ENCODE measurements around the gene CHI3L1.

CHI3L1 gene

DNA sequence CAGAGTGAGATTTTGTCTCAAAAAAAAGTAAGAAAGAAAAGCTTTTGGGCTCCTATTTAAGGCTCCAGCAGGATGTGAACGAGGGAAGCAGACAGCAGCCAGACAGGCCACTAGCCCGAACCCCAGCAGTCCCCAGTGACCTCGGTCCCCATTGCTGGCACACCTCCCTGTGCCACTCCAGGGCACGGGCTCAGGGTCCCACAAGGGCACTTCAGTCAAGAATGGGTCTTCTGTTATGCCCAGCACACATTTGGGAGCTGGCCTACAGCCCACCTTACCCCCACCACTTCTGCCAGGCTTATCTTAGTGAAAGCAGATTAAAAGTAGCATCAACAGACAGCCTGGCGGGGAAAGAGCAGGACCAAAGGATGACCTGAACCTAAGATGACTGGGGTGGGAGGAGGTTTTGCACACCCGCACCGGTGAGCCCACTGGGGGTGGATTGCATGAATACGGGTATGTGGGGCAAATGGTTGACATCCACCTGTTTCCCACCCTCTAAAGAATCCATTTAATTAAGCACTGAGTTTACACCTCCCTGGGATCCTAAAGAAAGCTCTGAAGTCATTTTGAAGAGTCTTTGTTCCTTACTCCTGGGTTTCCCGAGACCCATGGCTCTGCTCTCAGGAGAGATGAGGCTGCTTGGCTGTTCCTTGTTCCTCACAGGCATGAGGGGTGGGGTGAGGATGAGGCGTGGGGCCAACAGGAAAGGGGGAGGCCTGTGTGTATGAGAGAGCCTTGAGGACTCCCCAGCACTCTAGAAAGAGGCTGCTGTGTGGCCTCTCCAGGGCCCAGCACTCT, 4.7 kb downstream of the CHI3L1 start:
- no peak for DNase-seq (ENCODE audit: low read depth)

DNA sequence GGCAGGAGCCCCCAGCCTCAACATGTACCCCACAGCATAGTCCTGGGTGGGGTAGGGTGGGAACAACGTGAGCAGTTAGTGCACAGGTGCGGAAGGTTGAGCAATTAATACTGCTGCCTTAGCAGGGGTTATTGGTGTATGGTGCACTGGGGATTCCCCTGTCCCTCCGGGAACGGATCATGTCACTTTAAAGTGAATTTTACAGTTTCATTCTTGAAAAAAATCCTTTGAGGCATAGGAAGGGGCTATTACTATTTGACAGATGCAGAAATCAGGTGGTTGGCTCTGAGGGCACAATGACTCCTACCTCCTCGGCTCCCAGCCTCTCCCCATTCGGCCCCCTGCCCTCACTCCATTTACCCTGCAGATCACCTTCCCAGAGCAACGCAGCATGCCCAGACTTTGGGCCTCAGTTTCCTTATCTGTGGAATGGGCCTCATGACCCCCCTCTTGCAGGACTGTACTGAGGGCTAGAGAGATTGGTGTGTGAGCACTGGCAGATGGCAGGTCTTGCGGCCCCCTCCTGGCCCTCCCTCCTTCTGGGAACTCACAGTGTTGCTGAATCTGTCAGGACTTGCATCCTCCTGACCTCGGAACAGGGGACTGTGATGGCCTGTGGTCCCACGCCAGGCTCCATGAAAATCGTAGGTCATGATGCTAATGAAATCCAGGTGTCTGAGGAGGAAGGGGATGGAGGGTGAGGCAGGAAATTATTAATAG, 5.7 kb downstream of the CHI3L1 start:
- no peak for DNase-seq (ENCODE audit: low read depth)

DNA sequence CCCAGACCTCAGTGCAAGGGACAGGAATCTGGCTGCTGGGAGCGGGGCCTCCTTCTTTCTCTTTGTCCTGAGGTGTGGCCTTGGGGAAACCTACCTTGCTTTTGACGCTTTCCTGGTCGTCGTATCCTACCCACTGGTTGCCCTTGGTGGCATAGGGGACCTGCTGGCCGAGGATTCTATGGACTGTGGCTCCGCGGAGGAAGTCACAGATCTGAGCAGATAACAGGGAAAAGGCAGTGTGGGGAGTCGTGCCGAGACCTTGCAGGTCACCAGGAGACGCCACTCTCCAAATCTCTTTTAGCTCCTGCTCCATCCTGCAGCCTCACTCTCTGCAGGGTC, 6.9 kb downstream of the CHI3L1 start:
- no peak for DNase-seq (ENCODE audit: low read depth)

DNA sequence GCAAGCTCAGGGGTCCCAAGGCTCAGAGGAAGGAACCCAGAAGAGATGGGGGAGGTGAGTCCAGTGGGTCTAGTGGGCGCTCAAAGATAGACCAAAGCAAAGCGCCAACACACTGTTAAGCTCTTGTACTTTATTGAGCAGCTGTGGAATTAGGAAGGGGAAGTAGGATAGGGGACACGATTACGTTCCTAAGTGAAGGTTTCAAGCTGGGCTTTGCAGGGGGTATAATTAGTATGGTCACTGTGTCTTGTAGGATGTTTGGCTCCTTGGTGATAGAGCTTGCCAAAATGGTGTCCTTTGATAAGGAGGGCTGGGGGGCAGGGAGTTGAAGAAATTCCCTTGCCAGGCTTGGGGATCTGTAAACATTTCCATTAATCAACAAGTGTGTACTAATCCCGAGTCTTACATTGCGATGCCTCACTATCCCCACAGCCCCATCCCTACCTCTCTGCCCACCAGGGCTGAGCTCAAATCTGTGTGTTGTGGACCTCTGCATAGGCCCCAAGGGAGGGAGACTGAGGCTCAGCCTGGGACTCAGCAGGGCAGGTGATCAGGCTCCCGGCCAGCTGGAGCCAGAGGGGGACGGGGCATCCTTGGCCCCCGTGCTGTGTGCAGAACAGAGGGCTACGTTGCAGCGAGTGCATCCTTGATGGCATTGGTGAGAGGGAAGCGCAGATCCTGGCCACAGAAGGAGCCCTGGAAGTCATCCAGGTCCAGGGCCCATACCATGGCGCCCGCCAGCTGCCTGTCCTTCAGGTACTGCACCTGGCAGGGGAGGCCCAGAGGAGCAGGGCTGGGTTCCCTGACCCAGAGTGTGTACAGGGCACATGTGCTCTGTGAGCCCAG, 7.5 kb downstream of the CHI3L1 start:
- no peak for DNase-seq (ENCODE audit: low read depth)

DNA sequence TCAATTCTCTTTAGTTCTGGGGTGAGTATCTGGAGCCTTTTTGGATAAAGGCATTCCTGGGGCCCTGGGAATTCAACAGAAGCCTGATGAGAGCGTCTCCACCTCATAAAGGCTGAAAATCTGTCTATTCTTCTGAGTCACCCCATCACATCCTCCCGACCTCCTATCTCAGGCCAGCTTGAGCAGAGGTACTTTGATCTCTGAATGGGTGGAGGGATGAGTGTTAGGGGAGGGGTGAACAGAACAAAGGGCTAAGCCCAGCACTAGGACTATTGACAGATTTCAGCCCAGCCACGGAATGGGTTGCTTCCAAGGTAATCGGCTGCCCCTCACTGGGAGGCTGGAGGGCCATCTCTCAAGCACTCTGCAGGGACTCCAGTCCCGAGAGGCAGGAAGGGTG, 8.4 kb downstream of the CHI3L1 start:
- no peak for DNase-seq (ENCODE audit: low read depth)

DNA sequence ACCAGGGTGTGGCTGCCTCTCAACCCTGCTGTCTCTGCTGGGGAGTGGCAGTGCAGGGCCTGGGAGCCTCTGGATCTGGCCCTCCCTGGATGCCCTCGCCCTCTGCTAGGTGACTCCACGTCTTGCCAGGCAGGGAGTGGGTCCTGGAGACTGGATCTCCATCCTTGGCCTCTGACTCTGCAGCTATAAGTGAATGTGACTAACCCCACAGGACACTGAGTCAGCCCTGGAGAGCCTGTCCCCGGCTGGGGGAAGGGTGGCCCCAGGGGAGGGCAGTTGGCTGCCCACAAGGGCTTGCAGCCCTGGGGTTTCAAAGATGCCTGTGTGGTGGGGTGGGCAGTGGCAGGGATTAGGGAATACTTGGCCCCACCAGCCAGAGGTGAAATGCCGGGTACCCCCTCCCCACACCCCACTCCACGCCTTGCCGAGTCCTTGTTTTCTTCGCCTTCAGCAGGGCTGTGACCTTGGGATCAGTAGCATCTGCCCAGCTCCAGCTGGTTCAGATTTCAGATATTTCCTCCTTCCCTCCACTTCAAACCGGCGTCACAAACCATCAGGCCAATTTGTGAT, 8.9 kb downstream of the CHI3L1 start:
- no peak for DNase-seq (ENCODE audit: low read depth)

DNA sequence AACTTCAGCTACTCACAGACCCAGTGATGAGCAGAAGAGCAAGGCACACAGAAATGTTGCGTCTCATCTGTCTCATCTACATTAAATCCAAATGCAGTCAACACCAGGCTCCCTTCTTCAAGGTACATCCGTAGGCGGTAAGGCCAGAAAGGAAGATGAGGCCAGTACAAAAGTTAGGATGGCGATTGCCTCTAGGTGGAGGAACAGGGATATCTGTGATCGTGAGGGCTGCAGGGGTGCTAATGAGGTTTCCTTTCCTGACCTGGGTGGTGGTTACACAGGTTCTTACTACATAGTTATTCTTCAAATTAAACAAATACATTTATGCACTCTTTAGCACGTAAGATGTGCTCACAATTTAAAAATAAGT, 9.5 kb downstream of the CHI3L1 start:
- DNase-seq (ENCODE audit: low read depth), result no peak

DNA sequence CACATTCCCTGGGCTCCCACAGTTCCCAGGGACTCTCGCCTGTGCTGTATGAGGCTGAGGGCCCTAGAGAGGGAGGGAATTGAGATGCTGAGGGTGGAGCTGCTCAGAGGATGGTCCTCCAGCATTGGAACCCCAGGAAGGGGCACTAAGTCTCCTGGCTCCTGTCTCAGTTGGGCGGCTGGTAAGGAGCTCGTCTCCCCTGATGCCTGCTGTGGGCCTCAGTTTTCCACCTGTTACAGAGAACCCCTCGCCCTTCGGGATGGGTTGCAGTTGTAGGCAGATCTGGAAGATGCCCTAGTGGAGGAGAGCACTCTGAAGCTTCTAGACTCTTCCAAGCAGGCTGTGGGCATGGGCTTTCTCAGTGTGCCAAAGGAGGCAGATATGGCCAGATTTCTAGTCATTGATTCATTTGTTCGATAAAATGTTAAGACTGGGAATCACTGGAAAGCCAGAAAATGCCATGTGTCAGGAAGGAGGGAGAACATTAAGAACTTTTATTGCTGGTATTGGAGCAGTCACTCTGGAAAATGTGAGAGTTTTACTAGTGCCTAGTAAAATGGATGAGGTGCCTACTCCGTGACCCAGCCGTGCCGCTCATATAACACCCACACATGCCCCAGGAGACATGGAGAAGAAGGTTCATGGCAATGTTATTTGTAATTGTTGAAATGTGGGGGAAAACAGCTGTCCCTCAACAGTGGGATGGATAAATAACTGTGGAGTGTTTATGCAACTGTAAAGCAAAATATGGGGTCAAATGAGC, 10.1 kb downstream of the CHI3L1 start:
- no peak for DNase-seq (ENCODE audit: low read depth)

DNA sequence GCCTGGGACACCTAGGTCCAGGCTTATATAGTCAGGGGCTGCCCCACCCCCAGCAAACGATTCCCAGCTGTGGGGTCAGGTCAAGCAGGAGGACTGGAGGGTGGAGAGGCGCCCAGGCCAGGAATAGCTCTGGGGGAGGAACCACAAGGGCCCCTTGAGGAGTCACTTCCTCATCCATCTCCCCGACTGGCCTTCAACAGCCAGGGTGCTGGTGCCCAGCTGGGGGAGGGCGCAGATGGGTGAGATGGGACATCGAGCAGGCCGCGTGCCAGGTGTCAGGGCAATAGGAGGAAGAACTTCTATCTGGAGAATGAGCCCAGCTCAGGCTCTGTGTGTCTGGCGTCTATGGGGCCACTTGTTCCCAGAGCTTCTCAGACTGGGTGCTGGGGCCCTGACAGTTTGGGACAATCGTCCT, 10.7 kb downstream of the CHI3L1 start:
- DNase-seq (ENCODE audit: low read depth), result no peak

DNA sequence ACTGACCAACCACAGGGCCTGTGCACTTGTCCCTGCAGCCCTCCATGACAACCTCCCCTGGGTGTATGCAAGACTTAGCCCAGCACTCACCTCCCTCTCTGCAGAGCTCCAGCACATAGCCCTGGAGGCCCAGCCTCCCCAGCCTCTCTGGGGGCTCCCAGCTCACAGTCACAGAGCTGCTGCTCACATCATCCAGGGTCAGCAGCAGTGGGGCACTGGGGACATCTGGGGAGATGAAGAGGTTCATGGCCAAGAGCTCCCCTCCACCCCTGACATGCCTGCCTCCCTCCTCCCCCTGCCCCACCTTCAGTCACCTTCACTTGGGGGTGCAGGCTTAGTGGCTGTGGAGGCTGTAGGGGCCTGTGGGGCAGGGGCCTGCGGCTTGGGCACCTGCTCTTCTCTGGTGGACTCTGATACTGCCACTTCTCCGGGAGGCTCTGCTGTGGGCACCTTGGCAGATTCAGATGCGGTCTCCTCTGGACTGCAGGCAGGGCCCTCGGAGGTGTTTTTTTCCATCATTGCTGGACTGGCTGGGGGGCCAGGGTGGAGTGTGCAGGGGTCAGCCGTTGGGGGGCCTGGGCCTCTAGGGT, 11.2 kb downstream of the CHI3L1 start, which contains the start of gene MYBPH:
Gene MYBPH (minus strand): TSS at position 590 of the 590 bp plus-strand sequence. CDS start 71 bp downstream, at position 519.
- no peak for DNase-seq (ENCODE audit: low read depth)

DNA sequence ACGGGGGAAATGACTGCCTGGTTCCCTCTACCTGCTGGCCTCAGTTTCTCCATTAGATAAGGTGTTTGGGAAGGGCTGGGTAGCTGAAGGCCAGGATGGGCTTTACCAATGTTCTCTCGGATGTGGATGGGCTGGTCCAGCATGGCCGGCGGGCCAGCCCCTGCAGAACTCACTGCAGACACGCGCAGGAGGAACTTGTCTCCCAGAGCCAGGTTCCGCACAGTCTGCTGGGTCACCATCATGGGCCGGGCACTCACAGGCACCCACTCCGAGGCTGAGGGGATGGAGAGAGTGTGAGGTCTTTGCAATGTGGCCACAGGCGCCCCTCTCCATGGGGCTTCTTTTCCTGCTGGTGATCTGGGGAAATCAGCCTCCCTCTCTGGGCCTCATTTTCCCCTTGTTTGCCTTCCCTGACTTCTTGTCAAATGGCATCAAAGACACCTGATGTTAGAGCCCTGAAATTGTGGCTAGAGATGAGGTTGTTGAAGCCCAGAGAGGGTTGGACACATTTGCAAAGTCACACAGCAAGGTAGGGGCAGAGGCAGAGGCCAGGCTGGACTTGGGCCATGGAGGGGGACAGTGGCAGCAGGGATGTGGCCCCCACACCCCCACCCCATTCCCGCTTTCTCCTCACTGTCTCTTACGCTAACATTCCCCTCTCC, 12.0 kb downstream of the CHI3L1 start:
- no peak for DNase-seq (ENCODE audit: low read depth)

DNA sequence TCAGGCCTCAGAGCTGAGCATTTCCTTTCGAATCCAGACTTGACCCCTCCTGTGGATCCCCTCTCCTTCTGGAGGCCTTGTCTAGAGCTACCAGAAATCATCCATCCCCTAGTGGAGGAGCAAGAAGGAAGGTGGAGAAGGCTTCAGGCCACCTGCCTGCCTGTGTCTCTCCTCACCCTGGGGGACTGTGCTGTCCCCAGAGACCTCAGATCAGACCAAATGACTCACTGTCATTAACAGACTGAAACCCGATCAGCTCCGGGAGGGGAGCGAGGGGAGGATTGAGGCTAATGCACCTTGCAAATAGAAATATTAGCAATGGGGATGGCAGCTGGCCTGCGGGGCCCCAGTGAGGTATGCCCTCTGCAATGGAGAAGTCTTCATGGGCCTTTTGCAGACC, 12.9 kb downstream of the CHI3L1 start:
- no peak for DNase-seq (ENCODE audit: low read depth)

DNA sequence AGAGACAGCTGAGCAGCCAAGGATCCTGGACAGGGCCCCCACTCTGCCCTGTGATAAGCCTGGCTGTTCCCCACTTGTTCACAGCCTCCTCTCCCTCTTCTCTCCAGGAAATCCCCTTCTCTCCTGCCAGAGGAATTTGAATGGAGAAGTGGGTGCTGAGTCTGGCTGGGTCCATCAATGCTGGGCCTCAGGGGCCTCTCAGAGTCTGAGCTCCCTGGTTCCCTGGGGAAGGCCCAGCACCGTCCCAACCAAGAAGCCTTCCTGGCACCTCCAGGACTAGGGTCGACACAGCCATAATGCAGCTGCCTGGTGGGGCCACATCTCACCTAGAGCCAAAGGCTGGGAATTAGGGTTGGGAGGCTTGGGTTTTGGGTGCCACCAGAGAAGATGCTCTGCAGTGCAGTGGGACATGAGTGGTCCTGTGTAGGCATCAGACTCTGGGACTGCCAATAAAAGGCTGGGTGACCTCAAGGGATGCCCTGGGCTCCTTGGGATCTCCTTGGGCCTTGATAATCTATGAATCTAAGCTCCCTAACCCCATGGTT, 13.4 kb downstream of the CHI3L1 start:
- no peak for DNase-seq (ENCODE audit: low read depth)

DNA sequence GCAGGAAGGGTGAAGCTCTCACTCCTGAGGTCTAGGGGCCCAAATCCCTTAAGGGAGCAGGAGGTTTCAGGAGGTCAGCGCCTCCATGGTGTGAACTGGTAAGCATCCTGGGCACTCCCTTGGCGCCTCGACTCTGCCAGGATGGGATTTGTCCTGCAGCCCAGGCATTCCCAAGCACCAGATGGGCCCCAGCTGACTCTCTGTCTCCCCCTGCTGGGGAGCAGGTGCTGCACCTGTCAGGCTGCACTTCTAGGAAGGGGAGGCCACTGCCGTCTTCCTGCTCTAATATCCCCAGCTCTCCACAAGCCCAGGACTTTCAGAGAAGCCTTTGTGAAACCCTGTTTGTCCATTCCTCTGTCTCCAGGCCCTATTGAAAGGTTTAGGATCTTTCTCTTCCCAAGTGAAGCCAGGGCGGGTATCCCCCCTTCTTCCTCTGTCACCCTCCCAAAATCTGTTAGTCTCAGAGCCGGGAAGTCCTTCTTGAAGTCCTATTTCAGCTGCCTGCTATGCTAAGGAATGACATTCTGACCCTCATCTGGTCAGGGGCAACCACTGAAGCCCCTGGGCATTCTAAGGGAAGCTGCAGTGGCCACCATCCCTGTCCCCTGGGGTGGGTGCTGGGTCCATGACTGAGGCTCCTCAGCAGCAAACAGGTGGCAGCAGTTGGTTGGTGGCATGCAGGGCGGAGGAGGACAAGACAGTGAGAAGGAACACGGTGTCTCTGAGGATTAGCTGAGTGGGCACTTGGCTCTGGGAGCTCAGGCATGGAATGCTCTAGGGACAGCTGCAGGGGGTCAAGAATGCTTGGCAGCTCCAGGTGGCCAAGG, 14.1 kb downstream of the CHI3L1 start:
- peak; percentile 6 for DNase-seq (ENCODE audit: low read depth)

DNA sequence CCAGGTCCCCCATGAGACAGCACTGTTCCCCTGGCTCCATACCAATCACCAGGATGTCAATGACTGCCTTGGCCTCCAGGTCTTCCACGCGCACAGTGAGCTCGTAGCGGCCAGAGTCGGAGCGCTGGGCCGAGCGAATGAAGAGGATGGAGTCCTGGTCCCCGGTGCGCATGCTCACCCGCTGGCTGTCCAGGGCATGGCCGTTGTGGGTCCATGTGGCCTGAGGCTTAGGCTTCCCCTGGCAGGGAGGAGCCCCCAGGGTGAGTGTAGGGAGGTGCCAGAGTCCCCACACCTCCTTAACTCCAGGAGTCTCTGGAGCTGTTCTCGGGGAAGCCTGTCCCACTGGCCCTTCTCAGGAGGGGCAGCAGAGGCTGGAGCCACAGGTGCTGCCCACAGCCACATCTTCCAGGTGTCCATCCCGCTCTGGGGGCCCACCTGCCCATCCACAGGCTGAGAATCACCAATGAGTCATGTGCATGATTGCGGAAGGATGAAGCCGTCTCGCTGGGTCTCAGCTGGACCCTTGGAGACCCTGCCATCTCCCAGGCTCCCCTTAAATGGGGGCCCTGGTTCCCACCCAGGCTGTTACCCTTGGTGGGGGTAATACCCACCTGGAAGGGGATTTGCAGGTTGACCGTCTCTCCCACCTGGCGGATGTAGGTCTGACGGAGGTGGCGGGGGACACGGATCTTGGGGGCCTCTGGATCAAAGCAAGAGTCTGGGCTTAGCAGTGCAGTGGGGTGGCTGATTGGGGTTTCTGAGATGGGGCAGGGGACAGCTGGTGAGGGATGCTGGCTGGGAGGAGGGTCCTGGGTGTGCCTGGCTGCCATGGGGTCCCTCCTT, 14.9 kb downstream of the CHI3L1 start:
- DNase-seq (ENCODE audit: low read depth), result no peak

DNA sequence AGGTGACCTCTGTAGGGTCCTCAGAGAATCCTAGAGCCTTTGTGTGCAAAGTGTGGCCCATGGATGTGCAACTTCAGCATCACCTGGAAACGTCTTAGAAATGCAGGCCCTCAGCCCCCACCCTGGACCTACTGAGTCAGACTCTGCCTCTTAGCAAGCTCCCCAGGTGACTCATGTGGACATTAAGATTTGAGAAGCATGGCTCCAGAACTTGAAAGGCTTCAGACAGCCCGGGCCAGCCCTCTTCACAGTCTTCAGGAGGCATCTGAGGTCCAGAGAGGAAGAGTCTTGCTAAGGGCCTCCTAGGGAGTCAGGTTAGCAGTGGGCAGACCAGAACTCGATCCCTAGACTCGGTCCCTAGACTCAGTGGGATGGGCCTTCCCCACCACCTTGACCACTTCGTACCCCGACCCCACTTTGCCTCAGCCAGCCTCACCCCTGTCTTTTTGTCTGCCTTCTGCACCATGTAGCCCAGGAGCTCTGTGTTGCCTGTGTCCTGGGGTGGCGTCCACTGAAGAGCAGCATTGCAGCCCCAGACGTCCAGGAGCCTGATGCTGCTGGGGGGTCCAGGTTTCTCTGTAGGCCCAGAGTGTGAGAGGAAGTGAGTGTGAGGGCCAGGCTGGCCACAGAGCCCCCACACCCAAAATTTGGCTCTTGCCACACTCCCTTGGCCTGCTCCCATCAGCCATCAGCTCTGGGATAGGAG, 15.7 kb downstream of the CHI3L1 start:
- no peak for DNase-seq (ENCODE audit: low read depth)

DNA sequence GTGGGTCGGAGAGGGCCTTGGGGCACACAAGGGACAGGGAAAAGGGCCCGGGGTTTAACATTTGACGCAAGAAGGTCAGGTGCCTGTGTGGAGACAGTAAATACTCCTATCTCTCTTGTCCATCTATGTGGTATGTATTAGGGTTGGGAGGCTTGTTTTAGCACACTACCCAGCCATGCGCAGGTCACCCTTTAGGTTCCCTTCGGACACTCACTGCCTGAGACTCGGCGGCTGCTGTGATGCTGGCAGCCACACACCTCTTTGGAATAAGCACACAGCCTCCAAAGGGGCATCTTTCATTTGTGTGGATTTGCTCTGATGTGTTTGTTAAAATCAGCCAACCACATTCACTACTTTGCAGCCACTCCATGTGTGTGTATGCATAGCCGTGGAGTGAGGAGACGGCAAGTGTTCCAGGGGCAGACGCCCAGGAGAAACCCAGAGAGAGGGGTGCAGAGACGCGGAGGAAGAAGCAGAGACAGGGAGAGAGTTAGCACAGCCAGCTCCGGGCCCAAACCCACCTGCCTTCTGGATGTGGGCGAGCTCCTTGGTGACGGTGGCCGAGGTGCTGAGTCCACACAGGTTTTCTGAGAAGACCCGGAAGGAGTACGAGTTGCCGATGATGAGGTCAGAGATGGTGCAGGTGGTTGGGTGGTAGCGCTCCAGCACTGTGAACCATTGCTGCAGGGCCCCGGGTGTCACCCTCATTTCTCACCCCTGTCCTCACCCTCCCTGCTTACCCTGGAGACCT, 16.6 kb downstream of the CHI3L1 start:
- no peak for DNase-seq (ENCODE audit: low read depth)

All from stimulated activated CD8-positive, alpha-beta memory T cell treated with anti-CD3 and anti-CD28 coated beads, Interleukin-15, amount 100 ng/mL, for 1 hour (primary cell).